Measurements from ENCODE around the gene TLR5.

DNA sequence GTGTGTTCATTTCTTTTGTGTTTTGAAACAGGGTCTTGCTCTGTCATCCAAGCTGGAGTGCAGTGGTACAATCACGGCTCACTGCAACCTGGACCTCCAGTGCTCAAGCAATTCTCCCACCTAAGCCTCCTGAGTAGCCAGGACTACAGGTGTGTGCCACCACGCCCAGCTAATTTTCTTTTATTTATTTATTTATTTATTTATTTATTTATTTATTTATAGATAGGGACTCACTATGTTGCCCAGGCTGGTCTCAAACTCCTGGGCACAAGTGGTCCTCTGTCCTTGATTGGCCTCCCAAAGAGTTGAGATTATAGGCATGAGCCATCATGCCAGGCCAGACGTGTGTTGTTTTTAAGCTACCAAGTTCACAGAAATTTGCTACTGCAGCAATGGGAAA is 43.8 kb upstream of the TLR5 start:
- no peak for TF ChIP-seq POLR2A (IDR thresholded peaks at IDR 0.05)
- TF ChIP-seq, protein P1, sequence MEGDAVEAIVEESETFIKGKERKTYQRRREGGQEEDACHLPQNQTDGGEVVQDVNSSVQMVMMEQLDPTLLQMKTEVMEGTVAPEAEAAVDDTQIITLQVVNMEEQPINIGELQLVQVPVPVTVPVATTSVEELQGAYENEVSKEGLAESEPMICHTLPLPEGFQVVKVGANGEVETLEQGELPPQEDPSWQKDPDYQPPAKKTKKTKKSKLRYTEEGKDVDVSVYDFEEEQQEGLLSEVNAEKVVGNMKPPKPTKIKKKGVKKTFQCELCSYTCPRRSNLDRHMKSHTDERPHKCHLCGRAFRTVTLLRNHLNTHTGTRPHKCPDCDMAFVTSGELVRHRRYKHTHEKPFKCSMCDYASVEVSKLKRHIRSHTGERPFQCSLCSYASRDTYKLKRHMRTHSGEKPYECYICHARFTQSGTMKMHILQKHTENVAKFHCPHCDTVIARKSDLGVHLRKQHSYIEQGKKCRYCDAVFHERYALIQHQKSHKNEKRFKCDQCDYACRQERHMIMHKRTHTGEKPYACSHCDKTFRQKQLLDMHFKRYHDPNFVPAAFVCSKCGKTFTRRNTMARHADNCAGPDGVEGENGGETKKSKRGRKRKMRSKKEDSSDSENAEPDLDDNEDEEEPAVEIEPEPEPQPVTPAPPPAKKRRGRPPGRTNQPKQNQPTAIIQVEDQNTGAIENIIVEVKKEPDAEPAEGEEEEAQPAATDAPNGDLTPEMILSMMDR (IDR thresholded peaks at IDR 0.05): no peak

Measured in testis (tissue), 2 donors.